ENCODE measurements around the gene CTBS. TPM values are rescaled to one million over a fixed set of nuclear protein-coding genes. Genes with fewer than 3 reads are reported as not detected.

Gene CTBS
- total RNA-seq, 2 experiments from 2014 or later, result 19.4 to 20.0 TPM

GRCh38 chr1:84570436-84571149 lies 3.6 kb downstream of the CTBS start:
- ATAC-seq (ENCODE audit: poor library complexity) (no peak), DNase-seq (no peak)
- Histone ChIP-seq H3K27ac (ENCODE audit: low read depth in 1 of 2, low read length in 2 of 2) (no peak overlapping the region), H3K4me1 (ENCODE audit: insufficient read depth, low read length) (peaks cover 22% of the 10 kb centered on the region), H3K9me3 (ENCODE audit: control insufficient read depth in 1 of 2, insufficient read depth in 1 of 2, low read length in 2 of 2) (no peaks in the 10 kb centered on the region), H3K36me3 (ENCODE audit: insufficient read depth, low read length) (peaks cover 27% of the 10 kb centered on the region), H3K4me3 (ENCODE audit: low read length) (no peak overlapping the region), H3K27me3 (ENCODE audit: control insufficient read depth in 1 of 2, insufficient read depth in 2 of 2, low read length in 2 of 2) (no peaks in the 10 kb centered on the region)
- Mint-ChIP-seq H3K27me3 (no peaks in the 10 kb centered on the region), H3K4me3 (peak overlapping the region; percentile 27), H3K27ac (no peak overlapping the region), H3K36me3 (ENCODE audit: low read depth) (peaks cover 69% of the 10 kb centered on the region), H3K9me3 (no peaks in the 10 kb centered on the region), H3K4me1 (ENCODE audit: low read depth) (peaks cover 72% of the 10 kb centered on the region)
- CTCF ChIA-PET, result no interaction called here
- POLR2A ChIA-PET, result no interaction called here
- TF ChIP-seq CTCF (IDR thresholded peaks at IDR 0.05), result no peak
- intact Hi-C loops (cut with DNase I, micrococcal nuclease), result loop anchor here (5.0 to 10.0 kb wide), 5 partner anchors 117 to 707 kb away; partner anchors contain the start of gene BCL10 (in 2 of the 2)

GRCh38 chr1:84569216-84569615 lies 5.0 kb downstream of the CTBS start:
- Mint-ChIP-seq H3K9me3 (no peaks in the 10 kb centered on the region), H3K4me3 (no peak overlapping the region), H3K27ac (no peak overlapping the region), H3K36me3 (ENCODE audit: low read depth) (peaks cover 78% of the 10 kb centered on the region), H3K27me3 (no peaks in the 10 kb centered on the region), H3K4me1 (ENCODE audit: low read depth) (peaks cover 65% of the 10 kb centered on the region)
- ATAC-seq (ENCODE audit: poor library complexity), result no peak
- intact Hi-C loops (cut with DNase I, micrococcal nuclease), result no loop called here
- ChIA-PET CTCF (interaction anchor here (1.0 kb wide), 1 partner anchor 10 kb away, joined by 3 read pairs; no protein-coding TSS in a partner anchor), POLR2A (interaction anchor here (0.5 kb wide), 1 partner anchor 88 kb away, joined by 4 read pairs; no protein-coding TSS in a partner anchor)
- no peaks in the 10 kb centered on the region for H3K9me3 ChIP-seq (ENCODE audit: control insufficient read depth in 1 of 2, insufficient read depth in 1 of 2, low read length in 2 of 2)
- H3K4me3 ChIP-seq (ENCODE audit: low read length), result no peak overlapping the region
- peaks cover 32% of the 10 kb centered on the region for H3K36me3 ChIP-seq (ENCODE audit: insufficient read depth, low read length)
- no peaks in the 10 kb centered on the region for H3K27me3 ChIP-seq (ENCODE audit: control insufficient read depth in 1 of 2, insufficient read depth in 2 of 2, low read length in 2 of 2)
- no peak for DNase-seq
- H3K4me1 ChIP-seq (ENCODE audit: insufficient read depth, low read length), result peaks cover 15% of the 10 kb centered on the region
- H3K27ac ChIP-seq (ENCODE audit: low read depth in 1 of 2, low read length in 2 of 2), result no peak overlapping the region
- no peak for TF ChIP-seq CTCF (IDR thresholded peaks at IDR 0.05)

- no peak for TF ChIP-seq CTCF (IDR thresholded peaks at IDR 0.05)
- POLR2A ChIA-PET, result interaction anchor here (1.1 to 1.4 kb wide), 2 partner anchors 17 to 45 kb away, joined by 3 to 4 read pairs; no protein-coding TSS in a partner anchor
- no peaks in the 10 kb centered on the region for H3K27me3 Mint-ChIP-seq
- Histone ChIP-seq H3K27ac (ENCODE audit: low read depth in 1 of 2, low read length in 2 of 2) (no peak overlapping the region), H3K9me3 (ENCODE audit: control insufficient read depth in 1 of 2, insufficient read depth in 1 of 2, low read length in 2 of 2) (no peaks in the 10 kb centered on the region), H3K4me3 (ENCODE audit: low read length) (no peak overlapping the region), H3K4me1 (ENCODE audit: insufficient read depth, low read length) (no peaks in the 10 kb centered on the region), H3K36me3 (ENCODE audit: insufficient read depth, low read length) (peaks cover 15% of the 10 kb centered on the region), H3K27me3 (ENCODE audit: control insufficient read depth in 1 of 2, insufficient read depth in 2 of 2, low read length in 2 of 2) (no peaks in the 10 kb centered on the region)
- H3K36me3 Mint-ChIP-seq (ENCODE audit: low read depth), result peaks cover 17% of the 10 kb centered on the region
- no peak overlapping the region for H3K27ac Mint-ChIP-seq
- CTCF ChIA-PET, result no interaction called here
- H3K4me1 Mint-ChIP-seq (ENCODE audit: low read depth), result no peaks in the 10 kb centered on the region
- ATAC-seq (ENCODE audit: poor library complexity) (no peak), DNase-seq (no peak)
- no peaks in the 10 kb centered on the region for H3K9me3 Mint-ChIP-seq
- intact Hi-C loops (cut with DNase I, micrococcal nuclease), result no loop called here
- H3K4me3 Mint-ChIP-seq, result no peak overlapping the region
Observed at GRCh38 chr1:84550826-84551225, 23.4 kb downstream of the CTBS start.
